DOHH2 (cell line): ENCODE measurements around the gene CFAP97D1.

Experiments used
- H3F3A ChIP-seq: fragments of 200-600 bp; sonication (generic), shearing (Covaris generic); 2 replicates; pipeline ENCODE4 v1.6.0; 2016; ENCODE audit warnings: antibody characterized with exemption, mild to moderate bottlenecking; ENCODE audit not compliant: control insufficient read depth, insufficient read depth
- H3K27ac ChIP-seq: fragments of 200-600 bp; sonication (generic); 2 replicates; pipeline ENCODE4 v1.5.1; 2014; ENCODE audit warnings: low read depth, mild to moderate bottlenecking, low read length, moderate library complexity
- H3K27me3 ChIP-seq: fragments of 200-600 bp; sonication (generic); 2 replicates; pipeline ENCODE4 v1.6.1; 2014; ENCODE audit warnings: mild to moderate bottlenecking, low read length, mixed read lengths; ENCODE audit not compliant: control insufficient read depth
- H3K36me3 ChIP-seq: fragments of 200-600 bp; sonication (generic); 2 replicates; pipeline ENCODE4 v1.6.1; 2014; ENCODE audit warnings: mild to moderate bottlenecking, low read length, moderate library complexity, mixed read lengths; ENCODE audit not compliant: control insufficient read depth
- H3K4me1 ChIP-seq: fragments of 200-600 bp; sonication (generic); 2 replicates; pipeline ENCODE4 v1.6.1; 2014; ENCODE audit warnings: mild to moderate bottlenecking, low read length, mixed read lengths; ENCODE audit not compliant: control insufficient read depth
- H3K4me2 ChIP-seq: fragments of 200-600 bp; sonication (generic); 2 replicates; pipeline ENCODE4 v1.6.0; 2014; ENCODE audit warnings: mild to moderate bottlenecking, low read length, moderate library complexity
- H3K4me3 ChIP-seq: fragments of 200-600 bp; sonication (generic); 2 replicates; pipeline ENCODE4 v1.5.1; 2014; ENCODE audit warnings: mild to moderate bottlenecking, low read length, mixed read lengths
- H3K79me2 ChIP-seq: fragments of 200-600 bp; sonication (generic); 2 replicates; pipeline ENCODE4 v1.6.1; 2014; ENCODE audit warnings: mild to moderate bottlenecking, low read length, mixed read lengths; ENCODE audit not compliant: control insufficient read depth
- H3K9me2 ChIP-seq: fragments of 200-600 bp; sonication (generic); replicated peaks from 2 replicates; pipeline ENCODE4 v1.6.1; 2014; ENCODE audit warnings: mild to moderate bottlenecking, low read length, mixed read lengths; ENCODE audit not compliant: control insufficient read depth
- H3K9me3 ChIP-seq: fragments of 200-600 bp; sonication (generic); 2 replicates; pipeline ENCODE4 v1.6.1; 2014; ENCODE audit warnings: antibody characterized with exemption, low read length, mixed read lengths; ENCODE audit not compliant: control insufficient read depth, insufficient read depth
- H4K20me1 ChIP-seq: fragments of 200-600 bp; sonication (generic); 2 replicates; pipeline ENCODE4 v1.6.0; 2014; ENCODE audit warnings: low read depth, mild to moderate bottlenecking, antibody characterized with exemption, low read length, moderate library complexity; ENCODE audit not compliant: control insufficient read depth, insufficient read depth
- CTCF ChIP-seq: fragments of 200-600 bp; sonication (generic); IDR thresholded peaks from one replicate; pipeline ENCODE4 v1.5.1; 2014; ENCODE audit warnings: antibody characterized with exemption, mild to moderate bottlenecking, low read depth, low read length; ENCODE audit not compliant: poor library complexity, severe bottlenecking
- EZH2phosphoT487 ChIP-seq: fragments of 200-600 bp; sonication (generic); IDR thresholded peaks from 2 replicates; pipeline ENCODE4 v1.6.1; 2017; ENCODE audit warnings: borderline replicate concordance, mild to moderate bottlenecking, antibody characterized with exemption, low read length, moderate library complexity, mixed read lengths

CFAP97D1 gene

DNA sequence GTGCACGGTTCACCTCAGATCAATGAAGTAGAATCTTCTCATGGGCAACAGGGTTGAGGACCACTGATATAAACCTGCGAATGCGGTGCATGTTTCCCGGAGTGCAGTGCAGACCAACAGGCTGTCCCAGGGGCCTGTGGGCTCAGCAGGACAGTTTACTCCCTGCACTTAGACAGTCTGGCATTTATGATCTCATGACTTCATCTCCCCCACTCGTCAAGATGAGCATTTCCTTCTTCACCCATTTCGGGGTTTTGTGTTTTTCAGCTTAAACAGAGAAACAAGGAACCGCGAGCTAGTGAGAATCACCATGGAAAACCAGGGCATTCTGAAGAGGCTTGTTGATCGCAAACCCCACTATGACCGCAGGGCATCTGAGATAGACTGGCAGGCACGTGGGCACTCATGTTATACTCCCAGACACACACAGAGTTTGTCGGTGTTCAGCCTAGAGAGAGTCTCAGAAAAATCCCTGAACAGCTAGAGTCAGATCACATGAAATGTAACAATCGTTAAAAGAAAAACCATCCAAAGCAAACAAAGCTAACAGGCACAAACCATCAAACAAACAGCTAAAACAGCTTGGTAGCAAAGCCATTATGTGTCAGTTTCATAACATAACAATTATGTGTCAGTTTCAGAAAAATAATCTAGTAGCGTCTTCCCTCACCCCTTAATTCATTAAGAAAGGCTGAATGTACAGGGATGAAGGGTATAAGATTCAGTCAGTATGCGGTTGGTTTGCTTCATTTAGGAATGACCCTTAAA lies 2.9 kb downstream of the CFAP97D1 start:
- TF ChIP-seq CTCF (no peak), EZH2phosphoT487 (no peak)
- no peak overlapping the region for H3K4me3 ChIP-seq
- H4K20me1 ChIP-seq = no peaks in the 10 kb centered on the region
- no peaks in the 10 kb centered on the region for H3F3A ChIP-seq
- peaks cover 10% of the 10 kb centered on the region; the same call in 1 of the 2 replicates for H3K4me1 ChIP-seq
- no peaks in the 10 kb centered on the region for H3K79me2 ChIP-seq
- no peaks in the 10 kb centered on the region for H3K36me3 ChIP-seq
- peaks cover 46% of the 10 kb centered on the region for H3K27me3 ChIP-seq
- H3K4me2 ChIP-seq = no peak overlapping the region
- no peak overlapping the region for H3K27ac ChIP-seq
- no peaks in the 10 kb centered on the region for H3K9me2 ChIP-seq
- no peaks in the 10 kb centered on the region for H3K9me3 ChIP-seq

DNA sequence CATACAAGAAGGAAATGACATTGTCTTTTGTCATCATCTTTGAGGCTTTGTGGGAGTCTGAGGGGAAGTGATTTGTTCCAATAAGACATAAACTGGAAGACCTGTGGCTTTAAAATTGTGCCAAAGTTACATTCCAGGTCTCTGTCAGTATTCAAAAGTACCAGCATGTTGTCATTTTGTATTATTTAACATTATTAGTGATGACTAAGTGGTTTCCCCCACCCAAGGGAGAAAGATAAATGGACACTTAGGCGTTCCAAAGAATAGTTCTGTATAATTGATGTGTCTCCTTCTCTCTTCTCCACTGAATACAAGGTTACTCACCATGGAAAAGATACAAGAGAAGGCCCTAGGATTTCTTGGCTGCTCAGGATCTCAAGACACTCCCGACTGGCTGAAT lies 3.8 kb downstream of the CFAP97D1 start:
- H4K20me1 ChIP-seq = no peaks in the 10 kb centered on the region
- H3K4me3 ChIP-seq = no peak overlapping the region
- no peaks in the 10 kb centered on the region for H3K36me3 ChIP-seq
- no peak for TF ChIP-seq EZH2phosphoT487
- H3K4me2 ChIP-seq = no peak overlapping the region
- H3K4me1 ChIP-seq = 0 out of 2 replicates have a peak, but pooled peaks cover 6% of the 10 kb centered on the region
- H3K79me2 ChIP-seq = no peaks in the 10 kb centered on the region
- no peak overlapping the region for H3K27ac ChIP-seq
- H3F3A ChIP-seq = no peaks in the 10 kb centered on the region
- no peaks in the 10 kb centered on the region for H3K9me2 ChIP-seq
- peaks cover 39% of the 10 kb centered on the region for H3K27me3 ChIP-seq
- H3K9me3 ChIP-seq = no peaks in the 10 kb centered on the region

DNA sequence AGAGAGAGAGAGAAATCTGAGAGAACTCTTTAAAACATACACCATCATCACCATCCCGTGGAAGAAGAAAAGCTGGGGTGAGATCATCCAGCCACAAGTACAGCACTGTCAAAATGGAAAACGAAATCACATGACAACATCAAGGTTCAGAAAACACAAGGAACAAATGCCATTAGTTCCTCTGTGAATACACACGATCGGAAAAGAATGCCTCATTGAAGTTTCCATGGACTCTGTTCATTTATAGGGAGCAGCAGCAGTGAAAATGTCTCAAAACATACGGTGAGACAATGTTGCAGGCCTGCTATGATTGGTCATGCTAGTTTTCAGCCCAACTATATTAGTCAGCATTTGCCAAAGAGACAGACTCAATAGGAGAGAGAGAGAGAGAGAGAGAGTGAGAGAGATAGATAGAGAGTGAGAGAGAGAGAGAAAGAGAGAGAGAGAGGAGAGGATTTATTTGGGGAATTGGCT lies 4.4 kb downstream of the CFAP97D1 start:
- no peaks in the 10 kb centered on the region for H3K4me1 ChIP-seq
- H4K20me1 ChIP-seq = no peaks in the 10 kb centered on the region
- H3K36me3 ChIP-seq = no peaks in the 10 kb centered on the region
- no peak overlapping the region for H3K4me3 ChIP-seq
- no peak overlapping the region for H3K4me2 ChIP-seq
- no peak for TF ChIP-seq EZH2phosphoT487
- no peak for TF ChIP-seq CTCF
- H3K27me3 ChIP-seq = peaks cover 33% of the 10 kb centered on the region
- no peaks in the 10 kb centered on the region for H3F3A ChIP-seq
- no peak overlapping the region for H3K27ac ChIP-seq
- no peaks in the 10 kb centered on the region for H3K79me2 ChIP-seq
- H3K9me2 ChIP-seq = no peaks in the 10 kb centered on the region
- H3K9me3 ChIP-seq = no peaks in the 10 kb centered on the region

GRCh38 chr17:43787728-43788127 lies 7.5 kb downstream of the CFAP97D1 start:
- H3K4me3 ChIP-seq = no peak overlapping the region
- no peaks in the 10 kb centered on the region for H3K36me3 ChIP-seq
- H3K27ac ChIP-seq = no peak overlapping the region
- H3K4me1 ChIP-seq = no peaks in the 10 kb centered on the region
- no peaks in the 10 kb centered on the region for H3K9me2 ChIP-seq
- H3F3A ChIP-seq = no peaks in the 10 kb centered on the region
- no peak overlapping the region for H3K4me2 ChIP-seq
- no peak for TF ChIP-seq CTCF
- no peak for TF ChIP-seq EZH2phosphoT487
- no peaks in the 10 kb centered on the region for H3K79me2 ChIP-seq
- H3K27me3 ChIP-seq = peaks cover 21% of the 10 kb centered on the region
- H3K9me3 ChIP-seq = no peaks in the 10 kb centered on the region
- H4K20me1 ChIP-seq = no peaks in the 10 kb centered on the region
